HCT116 (cell line): ENCODE data around the gene GPHN. TPM values are rescaled to one million over a fixed set of nuclear protein-coding genes. Genes with fewer than 3 reads are reported as not detected.

ENCODE experiments used
- ATAC-seq: fragments of 200-7000 bp; cut with Tn5 transposase; 2 replicates; pipeline ENCODE4 v1.9.1; 2020; ENCODE audit warnings: mild to moderate bottlenecking, moderate library complexity
- BruUV-seq: library from RNA; stranded (reverse); fragments of 400-500 nt; replicated peaks from 2 replicates; lab custom pipeline; 2021; lab: Mats Ljungman, UMichigan
- CTCF ChIA-PET: fragments of 300-600 bp; sonication (Branson Sonifier 250); formaldehyde crosslinking; loops from one replicate; lab custom pipeline; 2021; ENCODE audit warnings: antibody characterized with exemption; lab: Charles Lee
- POLR2A ChIA-PET: fragments of 300-600, 350-600 bp; sonication (Branson Sonifier 250); formaldehyde crosslinking; loops from one replicate; lab custom pipeline; 2021; ENCODE audit warnings: antibody characterized with exemption; lab: Charles Lee
- RAD21 ChIA-PET, 2 experiments: fragments of 300-600 bp; sonication (Branson Sonifier 250); formaldehyde crosslinking; loops; one replicate each; lab custom pipeline; 2023; ENCODE audit warnings: low total read pairs in 2 of 2; ENCODE audit not compliant: uncharacterized antibody in 2 of 2, unreplicated experiment in 2 of 2, low non-redundant PET in 1 of 2; lab: Charles Lee
- DNase-seq: peaks from one replicate; pipeline ENCODE4 v3.0.0-alpha.2; 2010; ENCODE audit warnings: low read depth, low spot score
- H2AFZ ChIP-seq: fragments of 200-600 bp; shearing (Covaris generic), sonication (generic); 2 replicates; pipeline ENCODE4 v1.6.1; 2017; ENCODE audit warnings: low read depth, mixed run types, mixed read lengths, antibody characterized with exemption, low read length; ENCODE audit not compliant: poor library complexity, severe bottlenecking
- H3K27ac ChIP-seq: 2 replicates; pipeline ENCODE4 v1.5.1; 2012; ENCODE audit warnings: low read depth, low read length
- H3K27me3 ChIP-seq: fragments of 200-600 bp; sonication (generic); 2 replicates; pipeline ENCODE4 v1.6.1; 2016; ENCODE audit warnings: mixed run types, low read length, mixed read lengths; ENCODE audit not compliant: insufficient read depth
- H3K36me3 ChIP-seq, 2 experiments: fragments of 200-500 bp in 1 of 2; fragments of 200-600 bp in 1 of 2; sonication (Bioruptor generic) in 1 of 2; sonication (generic) in 1 of 2; 2 replicates each; pipeline versions ENCODE4 v1.5.1 to v1.6.1; 2014 to 2016; ENCODE audit warnings: low read length in 2 of 2, inconsistent platforms in 1 of 2, mixed read lengths in 1 of 2, mixed run types in 1 of 2; ENCODE audit not compliant: insufficient read depth in 2 of 2, control insufficient read depth in 1 of 2
- H3K4me1 ChIP-seq, 2 experiments: fragments of 200-600 bp in 1 of 2; sonication (generic) in 1 of 2; 2 replicates each; pipeline versions ENCODE4 v1.5.1 to v1.6.1; 2012 to 2017; ENCODE audit warnings: low read length in 2 of 2, inconsistent platforms in 1 of 2, mild to moderate bottlenecking in 1 of 2, mixed read lengths in 1 of 2, mixed run types in 1 of 2, moderate library complexity in 1 of 2; ENCODE audit not compliant: insufficient read depth in 2 of 2, control insufficient read depth in 1 of 2
- H3K4me2 ChIP-seq: fragments of 200-600 bp; sonication (generic); 2 replicates; pipeline ENCODE4 v1.6.1; 2017; ENCODE audit warnings: mixed run types, low read length, mixed read lengths
- H3K4me3 ChIP-seq, 2 experiments: fragments of 200-600 bp in 1 of 2; sonication (generic) in 1 of 2; replicated peaks in 1 of 2; 2 replicates each; pipeline ENCODE4 v1.5.1; 2011 to 2016; ENCODE audit warnings: low read length in 2 of 2, control low read depth in 1 of 2, low read depth in 1 of 2, mild to moderate bottlenecking in 1 of 2, mixed read lengths in 1 of 2, mixed run types in 1 of 2
- H3K79me2 ChIP-seq: fragments of 200-600 bp; sonication (generic); 2 replicates; pipeline ENCODE4 v1.6.1; 2017; ENCODE audit warnings: mild to moderate bottlenecking, mixed run types, low read length, moderate library complexity, mixed read lengths; ENCODE audit not compliant: insufficient read depth
- H3K9ac ChIP-seq: fragments of 200-600 bp; sonication (generic); 2 replicates; pipeline ENCODE4 v1.6.1; 2016; ENCODE audit warnings: low read length, mixed read lengths
- H3K9me2 ChIP-seq: fragments of 200-600 bp; sonication (generic), shearing (Covaris generic); 2 replicates; pipeline ENCODE4 v1.6.1; 2017; ENCODE audit warnings: mixed run types, mild to moderate bottlenecking, moderate library complexity; ENCODE audit not compliant: insufficient read depth
- H3K9me3 ChIP-seq, 2 experiments: fragments of 200-500 bp in 1 of 2; fragments of 200-600 bp in 1 of 2; sonication (Bioruptor generic) in 1 of 2; sonication (generic) in 1 of 2; 2 replicates each; pipeline ENCODE4 v1.6.1; 2014 to 2017; ENCODE audit warnings: low read length in 2 of 2, mixed read lengths in 2 of 2, inconsistent platforms in 1 of 2, low read depth in 1 of 2, mild to moderate bottlenecking in 1 of 2, mixed run types in 1 of 2, moderate library complexity in 1 of 2; ENCODE audit not compliant: control insufficient read depth in 1 of 2, insufficient read depth in 1 of 2
- H4K20me1 ChIP-seq: fragments of 200-600 bp; sonication (generic), shearing (Covaris generic); 2 replicates; pipeline ENCODE4 v1.6.1; 2017; ENCODE audit warnings: mixed run types, mild to moderate bottlenecking, moderate library complexity; ENCODE audit not compliant: insufficient read depth
- FOSL1 ChIP-seq: IDR thresholded peaks from 2 replicates; pipeline ENCODE4 v1.6.1; 2012; ENCODE audit warnings: low read depth
- JUND ChIP-seq: IDR thresholded peaks from 2 replicates; pipeline ENCODE4 v1.6.1; 2012
- POLR2AphosphoS5 ChIP-seq: IDR thresholded peaks from 2 replicates; pipeline ENCODE4 v1.6.1; 2011; ENCODE audit warnings: mild to moderate bottlenecking, low read depth, low read length, moderate library complexity
- YY1 ChIP-seq: IDR thresholded peaks from 2 replicates; pipeline ENCODE4 v1.6.1; 2011; ENCODE audit warnings: low read length, low read depth, moderate library complexity, mild to moderate bottlenecking; ENCODE audit not compliant: insufficient replicate concordance; ENCODE audit errors: extremely low read depth
- ZFX ChIP-seq: fragments of 450-650 bp; IDR thresholded peaks from 2 replicates; pipeline ENCODE4 v1.6.1; 2017
- intact Hi-C: fragments of 100-400 bp; cut with micrococcal nuclease; formaldehyde crosslinking; loops from 2 replicates; pipeline ENCODE4 v1.10.0; 2022
- total RNA-seq: library from RNA; stranded (reverse); gene quantifications from one replicate; pipeline ENCODE4 v1.2.1, GENCODE V29; 2021; ENCODE audit not compliant: unreplicated experiment
- TF ChIP-seq, protein P1 (sequence below), 3 experiments: fragments of 200-600 bp in 1 of 3; sonication (generic) in 1 of 3; IDR thresholded peaks in 2 of 3; conservative IDR thresholded peaks in 1 of 3; 2 replicates each; pipeline ENCODE4 v1.5.1; 2012 to 2017; ENCODE audit warnings: low read depth in 2 of 3, low read length in 2 of 3, antibody characterized with exemption in 1 of 3, borderline replicate concordance in 1 of 3, control low read depth in 1 of 3, mild to moderate bottlenecking in 1 of 3, mixed read lengths in 1 of 3, mixed run types in 1 of 3, moderate library complexity in 1 of 3; ENCODE audit not compliant: insufficient read depth in 1 of 3
- TF ChIP-seq, protein P2 (sequence below): IDR thresholded peaks from 2 replicates; pipeline ENCODE4 v1.6.1; 2011; ENCODE audit warnings: mild to moderate bottlenecking, low read length, moderate library complexity; ENCODE audit not compliant: insufficient replicate concordance; ENCODE audit errors: extremely low read depth

GPHN gene
- total RNA-seq, 1 experiment from 2014 or later = 43.8 TPM

DNA sequence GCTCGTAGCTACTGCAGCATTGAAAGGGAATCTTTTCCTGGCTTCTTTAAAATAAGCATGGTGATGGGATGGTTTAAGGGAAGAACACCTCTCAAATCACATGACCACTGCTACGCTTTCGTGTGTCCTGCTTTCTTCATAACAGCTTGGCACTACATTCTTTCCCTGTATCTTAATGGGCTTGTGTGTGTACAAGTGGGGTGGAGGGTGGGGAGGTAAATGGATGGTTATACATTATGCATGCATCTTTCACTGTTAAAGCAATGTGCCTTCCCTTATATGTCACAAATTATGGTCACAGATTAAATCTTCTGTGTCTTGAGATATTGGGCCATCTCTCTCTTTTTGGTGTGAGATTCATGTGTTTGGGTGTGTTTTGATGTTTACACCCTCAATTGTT lies 511.8 kb downstream of the GPHN start:
- Histone ChIP-seq H4K20me1 (no peaks in the 10 kb centered on the region), H3K9me3 (peaks cover 0 to 3% of the 10 kb centered on the region in 2 experiments; a peak in 1 of 4 replicates), H2AFZ (no peak overlapping the region), H3K79me2 (no peaks in the 10 kb centered on the region), H3K4me1 (no peaks in the 10 kb centered on the region), H3K9me2 (no peaks in the 10 kb centered on the region), H3K9ac (no peak overlapping the region), H3K36me3 (no peaks in the 10 kb centered on the region), H3K4me3 (no peak overlapping the region), H3K4me2 (no peak overlapping the region), H3K27me3 (no peaks in the 10 kb centered on the region), H3K27ac (no peak overlapping the region)
- intact Hi-C loops = no loop called here
- POLR2A ChIA-PET = no interaction called here
- CTCF ChIA-PET = no interaction called here
- no peak for DNase-seq
- no TSS peak for BruUV-seq
- ATAC-seq = no peak
- TF ChIP-seq JUND (no peak), POLR2AphosphoS5 (no peak), YY1 (no peak), ZFX (no peak), FOSL1 (no peak)
- TF ChIP-seq, protein P1, sequence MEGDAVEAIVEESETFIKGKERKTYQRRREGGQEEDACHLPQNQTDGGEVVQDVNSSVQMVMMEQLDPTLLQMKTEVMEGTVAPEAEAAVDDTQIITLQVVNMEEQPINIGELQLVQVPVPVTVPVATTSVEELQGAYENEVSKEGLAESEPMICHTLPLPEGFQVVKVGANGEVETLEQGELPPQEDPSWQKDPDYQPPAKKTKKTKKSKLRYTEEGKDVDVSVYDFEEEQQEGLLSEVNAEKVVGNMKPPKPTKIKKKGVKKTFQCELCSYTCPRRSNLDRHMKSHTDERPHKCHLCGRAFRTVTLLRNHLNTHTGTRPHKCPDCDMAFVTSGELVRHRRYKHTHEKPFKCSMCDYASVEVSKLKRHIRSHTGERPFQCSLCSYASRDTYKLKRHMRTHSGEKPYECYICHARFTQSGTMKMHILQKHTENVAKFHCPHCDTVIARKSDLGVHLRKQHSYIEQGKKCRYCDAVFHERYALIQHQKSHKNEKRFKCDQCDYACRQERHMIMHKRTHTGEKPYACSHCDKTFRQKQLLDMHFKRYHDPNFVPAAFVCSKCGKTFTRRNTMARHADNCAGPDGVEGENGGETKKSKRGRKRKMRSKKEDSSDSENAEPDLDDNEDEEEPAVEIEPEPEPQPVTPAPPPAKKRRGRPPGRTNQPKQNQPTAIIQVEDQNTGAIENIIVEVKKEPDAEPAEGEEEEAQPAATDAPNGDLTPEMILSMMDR (IDR thresholded peaks at IDR 0.05 in 2 of 3, conservative IDR thresholded peaks at IDR 0.05 in 1 of 3; ENCODE audit: borderline replicate concordance in 1 of 3, insufficient read depth in 1 of 3, low read depth in 2 of 3, low read length in 2 of 3) = no peak
- TF ChIP-seq, protein P2, sequence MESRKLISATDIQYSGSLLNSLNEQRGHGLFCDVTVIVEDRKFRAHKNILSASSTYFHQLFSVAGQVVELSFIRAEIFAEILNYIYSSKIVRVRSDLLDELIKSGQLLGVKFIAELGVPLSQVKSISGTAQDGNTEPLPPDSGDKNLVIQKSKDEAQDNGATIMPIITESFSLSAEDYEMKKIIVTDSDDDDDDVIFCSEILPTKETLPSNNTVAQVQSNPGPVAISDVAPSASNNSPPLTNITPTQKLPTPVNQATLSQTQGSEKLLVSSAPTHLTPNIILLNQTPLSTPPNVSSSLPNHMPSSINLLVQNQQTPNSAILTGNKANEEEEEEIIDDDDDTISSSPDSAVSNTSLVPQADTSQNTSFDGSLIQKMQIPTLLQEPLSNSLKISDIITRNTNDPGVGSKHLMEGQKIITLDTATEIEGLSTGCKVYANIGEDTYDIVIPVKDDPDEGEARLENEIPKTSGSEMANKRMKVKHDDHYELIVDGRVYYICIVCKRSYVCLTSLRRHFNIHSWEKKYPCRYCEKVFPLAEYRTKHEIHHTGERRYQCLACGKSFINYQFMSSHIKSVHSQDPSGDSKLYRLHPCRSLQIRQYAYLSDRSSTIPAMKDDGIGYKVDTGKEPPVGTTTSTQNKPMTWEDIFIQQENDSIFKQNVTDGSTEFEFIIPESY = no peak
- RAD21 ChIA-PET = no interaction called here
